ENCODE measurements around the gene IGF2BP2.

DNA sequence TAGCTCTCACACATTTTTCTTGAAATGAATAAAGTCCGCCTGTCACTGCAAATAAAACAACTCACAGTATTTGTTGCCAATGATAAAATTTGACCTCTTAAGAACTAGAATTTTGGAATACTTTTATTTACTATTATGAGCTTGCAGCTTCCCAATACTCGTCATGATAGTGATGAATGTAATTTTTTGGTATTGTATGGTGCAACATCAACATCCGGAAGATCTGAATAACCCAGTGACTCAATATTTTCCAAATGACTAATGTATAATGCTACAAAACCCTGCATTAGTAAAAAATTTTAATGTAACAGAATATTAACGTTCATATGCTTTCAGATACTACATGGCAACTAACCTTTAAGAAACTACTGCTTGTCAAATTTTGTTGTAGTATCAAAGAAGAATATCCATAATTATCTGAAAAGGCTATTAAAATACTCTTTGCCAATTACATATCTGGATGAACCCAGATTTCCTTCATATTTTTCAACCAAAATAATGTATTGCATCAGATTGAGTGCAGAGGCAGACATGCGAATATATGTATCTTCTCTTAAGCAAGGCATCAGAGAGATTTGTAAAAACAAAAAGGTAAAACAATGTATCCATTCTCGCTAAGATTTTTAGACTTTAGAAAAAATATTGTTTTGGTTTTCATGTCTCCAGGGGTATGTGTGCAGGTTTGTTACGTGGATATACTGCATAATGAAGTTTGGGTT, 95.3 kb downstream of the IGF2BP2 start:
- TF ChIP-seq TAF1 (IDR thresholded peaks at IDR 0.05; ENCODE audit: low read depth, low read length) (no peak), POLR2A (IDR thresholded peaks at IDR 0.05; ENCODE audit: low read depth, low read length) (no peak), POLR2AphosphoS5 (IDR thresholded peaks at IDR 0.05; ENCODE audit: low read depth, low read length) (no peak)

Measured in GM12891 (cell line).